ENCODE data around the gene SREBF2.
A peak's percentile ranks its signal among the peaks of the same experiment; 100 is the strongest.

Gene SREBF2

DNA sequence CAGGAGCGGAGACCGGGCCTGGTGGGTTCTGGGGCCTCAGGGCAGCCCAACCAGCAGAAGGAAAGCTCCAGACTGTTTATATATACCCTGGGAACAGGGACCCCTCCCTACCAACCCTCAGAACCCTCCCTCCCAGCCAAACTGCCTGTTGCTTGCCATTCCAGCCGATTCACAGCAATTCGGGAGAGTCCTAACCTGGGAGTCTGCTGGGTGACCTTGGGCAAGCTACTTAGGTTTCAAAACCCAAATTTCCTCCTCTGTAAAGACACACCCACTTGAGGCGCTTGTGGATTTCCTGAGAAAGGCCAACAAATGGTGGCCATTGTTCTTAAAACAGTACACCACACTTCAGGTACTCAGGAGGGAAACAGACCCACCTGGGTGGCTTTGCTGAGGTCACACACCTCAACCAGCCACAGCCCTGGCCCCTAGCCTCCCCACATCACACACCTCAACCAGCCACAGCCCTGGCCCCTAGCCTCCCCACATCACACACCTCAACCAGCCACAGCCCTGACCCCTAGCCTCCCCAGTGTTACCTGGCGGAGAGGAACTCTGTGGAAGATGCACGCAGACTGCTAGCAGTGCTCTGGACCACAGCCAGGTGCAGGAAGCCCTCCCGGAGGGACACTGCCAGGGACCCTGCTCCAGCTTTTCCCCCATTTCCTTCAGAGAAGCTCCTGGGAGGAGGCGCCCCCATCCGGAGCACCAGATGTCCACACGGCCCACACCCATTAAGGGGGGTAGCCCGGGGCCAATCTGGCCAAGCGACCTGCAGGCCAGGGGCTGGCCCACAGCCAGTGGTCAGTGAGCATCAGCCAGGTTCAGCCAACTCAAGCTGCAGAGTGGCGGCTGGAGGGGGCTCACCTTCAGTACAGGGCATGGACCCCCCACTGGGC lies 75.8 kb downstream of the SREBF2 start:
- DNase-seq (ENCODE audit: low spot score), result no peak

DNA sequence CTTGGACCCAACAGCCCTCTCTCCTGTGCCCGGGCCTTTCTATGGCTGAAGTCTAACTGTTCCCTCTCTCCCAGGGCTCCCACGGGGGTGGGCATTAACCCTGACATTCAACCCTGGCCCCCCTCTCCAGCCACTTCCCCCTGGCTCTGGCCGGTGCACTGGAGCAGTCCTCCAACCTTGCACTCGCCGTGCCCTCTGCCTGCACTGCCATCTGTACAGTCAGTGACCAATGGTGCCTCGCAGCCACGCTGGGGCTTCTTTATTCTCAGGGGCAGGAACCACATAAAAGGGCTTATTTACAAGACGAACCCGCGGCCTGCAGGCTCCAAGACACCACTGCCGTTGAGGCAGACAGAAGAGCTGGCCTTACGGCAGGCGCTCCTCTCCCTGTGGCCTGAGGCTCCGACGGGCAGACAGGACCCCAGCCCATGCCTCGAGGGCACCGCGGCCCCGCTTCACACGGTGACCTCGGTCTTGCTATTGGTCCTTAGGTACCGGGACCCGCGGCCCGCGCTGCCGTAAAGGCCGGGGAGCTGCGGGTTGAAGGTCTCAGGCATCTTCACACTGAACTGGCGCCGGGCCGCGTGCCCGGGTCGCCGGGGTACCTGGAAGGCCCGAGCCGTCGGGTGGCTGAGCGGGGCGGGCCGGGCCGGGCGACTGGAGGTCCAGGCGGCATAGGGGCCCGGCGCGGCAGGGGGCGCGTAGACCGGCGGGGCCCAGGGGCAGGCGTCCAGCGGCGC lies 76.6 kb downstream of the SREBF2 start:
- no peak for DNase-seq (ENCODE audit: low spot score)

DNA sequence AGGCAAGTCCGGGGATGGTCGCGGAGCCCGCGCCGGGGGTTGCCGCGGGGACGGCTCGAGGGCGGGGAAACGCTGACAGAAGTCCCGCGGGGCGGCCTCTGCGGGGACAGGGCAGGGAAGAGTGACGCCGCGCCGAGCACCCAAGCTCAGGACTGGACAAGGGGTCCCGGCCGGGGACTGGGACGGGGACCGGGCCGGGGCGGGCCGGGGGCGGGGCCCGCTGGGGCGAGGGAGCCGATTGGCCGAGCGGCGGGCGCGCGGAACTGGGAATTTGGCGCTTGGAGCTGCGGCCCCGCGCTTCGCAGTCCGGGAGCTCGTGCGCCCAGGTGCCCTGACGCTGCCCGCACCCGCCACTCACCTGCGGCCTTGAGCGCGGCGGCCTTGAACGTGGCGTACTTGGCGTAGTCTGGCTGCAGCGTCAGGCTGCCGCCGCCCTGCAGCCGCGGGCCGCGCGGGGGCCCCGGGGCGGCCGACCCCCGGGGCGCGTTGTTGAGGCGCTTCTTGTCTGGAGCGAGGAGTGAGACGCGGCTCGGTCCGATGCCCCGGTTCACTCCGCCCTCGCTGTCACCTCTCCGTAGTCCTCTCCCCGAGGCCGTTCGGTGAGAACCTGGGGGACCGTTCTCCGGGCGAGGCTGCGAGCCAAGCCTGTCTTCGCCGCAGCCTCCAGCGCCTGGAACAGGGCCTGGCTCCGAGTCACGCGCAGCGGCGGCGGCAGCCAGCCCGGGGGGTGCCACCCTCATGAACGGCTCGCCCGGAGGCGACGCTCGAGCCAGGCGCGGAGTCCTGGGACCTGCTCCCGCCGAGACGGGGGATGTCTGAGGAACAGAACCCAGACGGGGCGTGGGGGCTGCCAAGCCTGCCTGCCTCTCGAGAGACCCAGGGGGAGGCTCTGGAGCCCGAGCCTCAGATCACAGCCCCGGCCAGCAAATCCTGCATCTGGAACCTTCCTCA lies 77.4 kb downstream of the SREBF2 start:
- DNase-seq (ENCODE audit: low spot score), result peak; percentile 59

DNA sequence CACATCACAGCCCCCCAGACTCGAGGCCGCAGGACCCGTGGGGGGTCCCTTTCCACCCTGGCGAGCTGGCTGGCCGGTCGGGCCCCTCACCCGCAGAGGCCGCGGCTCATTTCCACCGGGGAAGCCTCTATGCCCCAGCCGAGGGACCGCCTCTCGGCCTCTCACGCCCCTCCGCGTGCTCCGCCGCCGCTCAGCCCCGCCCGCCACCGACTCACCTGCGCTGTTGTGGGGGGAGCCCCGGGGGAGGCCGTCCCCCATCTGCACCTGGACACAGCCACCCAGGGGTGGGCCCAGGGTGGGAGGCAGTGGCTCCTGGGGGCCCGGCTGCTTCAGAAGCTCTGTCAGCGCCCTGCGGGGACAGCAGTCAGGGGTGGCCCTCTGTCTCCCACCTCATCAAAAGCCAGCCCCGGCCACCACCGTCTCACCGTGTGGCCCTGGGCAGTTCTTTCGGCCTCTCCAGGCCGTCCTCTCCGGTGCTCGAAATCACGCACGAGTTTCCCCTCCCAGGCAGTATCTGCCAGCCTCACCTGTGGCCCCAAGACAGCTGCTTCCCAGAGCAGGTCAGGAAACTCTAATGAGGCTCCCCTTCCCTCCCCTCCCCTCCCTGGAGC lies 78.2 kb downstream of the SREBF2 start:
- no peak for DNase-seq (ENCODE audit: low spot score)

DNA sequence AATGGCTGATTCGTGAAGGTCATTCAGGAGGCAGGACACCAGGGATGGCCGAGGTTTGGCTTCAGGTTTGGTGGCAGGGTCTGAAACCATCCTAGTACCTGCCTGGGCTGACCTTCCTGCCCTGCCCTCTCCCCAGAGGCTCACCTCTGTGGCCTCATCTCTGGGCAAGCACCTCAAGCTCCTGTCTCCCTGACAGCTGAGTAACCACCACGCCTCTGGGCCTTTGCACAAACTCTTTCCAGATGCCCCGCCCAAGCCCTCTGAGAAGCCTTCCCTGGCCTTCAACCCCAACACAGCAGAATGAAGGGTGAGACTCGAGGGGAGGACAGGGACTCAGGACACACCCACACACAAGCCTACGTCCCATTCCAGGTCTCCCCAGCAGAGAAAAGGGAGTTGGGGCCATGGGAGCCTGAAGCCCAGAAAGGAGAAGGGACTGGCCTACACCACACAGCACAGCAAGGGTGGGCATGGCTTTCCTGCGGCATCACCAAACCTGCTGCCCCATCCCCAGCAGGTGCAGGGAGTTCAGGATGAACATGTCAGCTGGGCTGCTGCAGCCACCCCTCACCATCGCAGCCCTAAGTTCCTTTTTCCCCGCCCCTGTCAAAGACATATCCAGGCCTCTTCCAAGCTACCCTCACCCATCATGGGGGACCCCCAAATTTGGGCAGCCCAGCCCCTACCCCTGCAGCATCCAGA lies 79.6 kb downstream of the SREBF2 start:
- DNase-seq (ENCODE audit: low spot score), result no peak

DNA sequence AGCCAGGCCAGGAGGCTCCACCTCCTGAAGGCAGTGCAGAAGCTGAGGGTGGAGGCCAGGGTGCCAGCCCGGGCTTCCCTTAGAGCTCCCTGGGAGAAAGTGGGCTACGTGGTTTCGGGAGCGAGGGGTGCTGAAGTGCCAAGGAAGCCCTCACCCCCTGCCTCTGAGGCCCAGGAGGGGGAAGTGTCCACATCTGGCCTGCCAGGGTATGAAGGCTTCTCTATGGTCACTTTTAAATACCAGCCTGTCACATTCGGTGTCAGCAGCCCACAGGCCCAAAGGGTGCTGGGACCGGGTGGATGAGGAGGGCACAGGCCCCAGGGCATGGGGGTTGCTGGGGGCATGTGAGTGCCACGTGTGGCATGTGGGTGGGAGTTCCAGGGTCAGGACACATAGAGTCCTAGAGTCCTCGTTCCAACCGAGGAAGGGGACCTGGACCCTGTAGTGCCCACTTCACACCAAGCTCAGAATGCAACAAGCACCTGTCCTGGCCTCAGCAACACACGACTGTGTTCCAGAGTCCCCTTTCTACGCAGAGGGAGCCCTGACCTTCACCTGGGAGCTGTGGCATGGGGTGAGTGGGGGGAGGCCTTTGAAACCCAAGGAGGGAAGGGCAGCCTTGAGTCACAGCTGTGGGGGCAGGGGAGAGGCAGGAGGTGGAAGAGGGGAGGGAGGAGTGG lies 80.3 kb downstream of the SREBF2 start:
- DNase-seq (ENCODE audit: low spot score), result no peak

DNA sequence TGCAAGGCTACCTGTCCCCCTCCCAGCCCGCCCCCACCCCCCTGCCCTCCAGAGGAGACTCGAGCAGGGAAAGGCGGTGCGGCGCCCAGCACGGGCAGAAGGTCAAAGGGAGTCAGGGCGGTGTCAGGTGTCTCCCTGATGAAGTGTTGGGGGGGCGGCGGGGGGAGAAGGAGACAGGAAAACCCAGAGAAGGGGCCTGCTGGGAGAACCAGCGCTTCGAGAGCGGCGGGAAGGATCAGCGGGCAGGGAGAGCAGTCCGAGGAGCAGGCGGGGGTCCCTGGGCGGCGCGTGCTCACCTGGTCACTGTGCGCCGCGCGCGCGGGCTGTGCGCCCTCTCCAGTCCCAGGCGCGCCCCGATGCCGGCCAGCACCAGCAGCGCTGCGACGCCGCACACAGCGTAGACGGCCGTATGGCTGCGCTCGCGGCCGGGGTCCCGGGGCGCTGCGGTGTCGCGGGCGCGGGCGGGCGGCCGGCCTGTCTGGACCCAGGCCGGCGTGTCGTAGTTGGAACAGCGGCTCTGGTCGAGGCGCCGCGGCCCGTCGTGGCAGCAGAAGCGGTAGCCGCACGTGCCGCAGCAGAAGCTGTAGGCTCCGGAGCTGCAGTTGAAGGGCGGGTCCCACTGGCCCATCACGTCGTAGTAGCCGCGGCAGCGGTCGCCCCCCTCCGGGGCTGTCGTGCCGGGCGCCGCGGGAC lies 81.1 kb downstream of the SREBF2 start:
- no peak for DNase-seq (ENCODE audit: low spot score)

DNA sequence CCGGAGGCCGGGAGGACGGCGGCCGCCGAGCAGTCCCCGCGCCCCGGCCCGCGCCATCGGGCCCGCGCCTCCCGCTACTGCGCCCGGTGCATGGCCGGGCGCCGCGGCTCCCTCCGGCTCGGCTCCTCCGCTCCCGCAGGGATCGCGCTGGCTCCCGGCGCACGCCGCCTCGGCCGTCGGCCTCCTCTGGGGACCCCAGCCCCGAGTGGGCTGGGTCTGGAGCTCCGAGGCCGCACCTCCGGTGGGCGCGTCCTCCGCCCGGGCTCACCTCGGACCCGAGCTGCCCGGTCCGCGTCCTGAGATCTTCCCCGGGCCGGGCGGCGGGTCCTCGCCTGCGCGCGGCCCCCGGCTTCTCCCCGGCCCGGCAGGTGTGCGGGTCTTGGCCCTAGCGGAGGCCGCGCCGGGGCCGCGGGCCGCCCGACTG lies 81.7 kb downstream of the SREBF2 start:
- no peak for DNase-seq (ENCODE audit: low spot score)

DNA sequence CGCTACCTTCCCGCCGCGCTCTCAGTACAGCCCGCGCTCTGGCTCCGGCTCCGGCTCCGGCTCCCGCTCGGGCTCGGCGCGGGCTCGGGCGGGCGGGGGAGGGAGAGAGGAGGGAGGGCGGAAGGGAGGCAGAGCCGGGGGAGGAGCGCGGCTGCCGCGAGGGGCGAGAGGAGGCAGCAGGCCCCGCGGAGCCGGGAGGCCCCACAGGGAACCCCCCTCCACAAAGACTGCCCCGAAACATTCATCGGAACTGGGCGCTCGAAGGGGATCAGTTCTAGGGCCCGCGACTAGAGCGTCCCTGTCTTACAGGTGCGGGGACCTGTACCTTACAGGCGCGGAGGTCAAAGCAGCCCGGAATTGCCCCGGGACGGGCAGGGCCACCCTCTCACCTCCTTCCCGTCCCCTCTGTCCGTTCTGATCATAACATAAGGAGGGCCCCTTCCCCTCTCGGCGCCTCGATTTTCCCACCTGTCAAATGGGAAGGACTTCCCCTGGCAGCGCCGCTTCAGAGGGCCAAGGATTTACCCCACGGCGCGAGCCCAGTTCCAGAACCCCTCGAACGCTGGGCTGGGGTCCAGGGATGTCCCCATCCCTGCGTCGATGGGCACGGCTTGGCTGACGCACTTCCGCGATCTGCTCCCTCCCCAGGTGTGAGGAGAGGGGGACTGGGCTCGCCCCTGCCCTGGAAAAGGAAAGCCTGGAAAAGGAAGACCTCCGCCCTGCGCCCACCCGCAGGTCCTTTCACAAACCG lies 82.3 kb downstream of the SREBF2 start, which contains the start of gene SHISA8:
TSS of gene SHISA8 (minus strand) at position 40 of the 751 bp plus-strand sequence. CDS start 407 bp downstream, outside the sequence.
- no peak for DNase-seq (ENCODE audit: low spot score)

DNA sequence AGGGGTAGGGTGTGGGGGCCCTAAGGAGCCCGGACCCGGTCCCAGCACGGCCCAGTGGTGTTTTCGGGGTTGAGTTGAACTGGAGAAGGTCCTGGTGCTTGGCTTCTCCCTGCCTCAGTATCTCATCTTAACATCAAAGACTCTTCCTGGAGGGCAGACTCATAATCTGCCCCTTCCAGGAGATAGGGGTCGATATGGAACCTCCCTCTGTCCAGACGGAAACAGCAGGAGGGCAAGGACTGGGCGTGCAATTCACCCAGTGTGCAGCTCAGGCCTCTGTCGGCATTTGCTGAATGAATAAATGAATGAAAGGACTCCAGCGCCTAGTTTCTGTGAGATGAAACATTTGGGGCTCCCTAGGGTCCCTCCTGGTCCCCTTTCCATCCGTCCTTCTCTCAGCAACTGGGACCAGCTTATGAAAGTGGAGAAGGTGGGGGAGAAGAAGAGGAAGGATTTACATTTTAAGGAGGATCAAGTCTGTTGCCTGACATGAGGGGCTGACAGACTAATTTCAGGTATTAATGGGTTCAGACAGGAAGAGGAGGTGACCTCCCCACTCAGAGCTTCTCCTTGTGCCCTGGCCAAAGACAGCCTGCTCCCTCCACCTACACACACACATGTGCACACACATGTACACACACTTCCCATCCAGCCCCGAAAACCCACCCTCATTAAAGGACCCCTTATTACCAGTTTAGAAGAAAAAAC lies 83.0 kb downstream of the SREBF2 start:
- DNase-seq (ENCODE audit: low spot score), result no peak

DNA sequence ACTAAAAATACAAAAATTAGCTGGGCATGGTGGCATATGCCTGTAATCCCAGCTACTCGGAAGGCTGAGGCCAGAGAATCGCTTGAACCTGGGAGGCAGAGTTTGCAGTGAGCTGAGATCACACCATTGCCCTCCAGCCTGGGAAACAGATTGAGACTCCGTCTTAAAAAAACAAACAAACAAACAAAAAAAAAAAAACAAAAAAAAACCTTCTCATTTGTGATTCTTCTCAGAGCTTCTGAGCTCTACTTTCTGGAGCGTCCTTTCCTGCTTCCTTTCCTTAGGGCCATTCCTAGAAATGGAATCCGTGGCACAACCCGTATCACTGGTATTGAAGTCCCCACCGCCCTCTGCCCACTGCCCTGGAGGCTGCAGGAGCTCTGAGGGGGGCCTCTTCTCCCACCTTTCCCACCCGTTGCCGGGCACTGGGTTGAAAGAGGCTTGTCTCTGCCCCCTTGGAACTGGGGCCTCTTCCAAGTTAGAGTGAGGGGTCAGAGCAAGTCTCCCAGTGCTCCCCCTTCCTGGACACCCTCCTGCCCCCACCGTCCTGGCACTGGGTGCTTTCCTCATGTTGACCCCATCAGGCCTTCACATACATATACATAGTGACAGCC lies 83.9 kb downstream of the SREBF2 start:
- DNase-seq (ENCODE audit: low spot score), result no peak

DNA sequence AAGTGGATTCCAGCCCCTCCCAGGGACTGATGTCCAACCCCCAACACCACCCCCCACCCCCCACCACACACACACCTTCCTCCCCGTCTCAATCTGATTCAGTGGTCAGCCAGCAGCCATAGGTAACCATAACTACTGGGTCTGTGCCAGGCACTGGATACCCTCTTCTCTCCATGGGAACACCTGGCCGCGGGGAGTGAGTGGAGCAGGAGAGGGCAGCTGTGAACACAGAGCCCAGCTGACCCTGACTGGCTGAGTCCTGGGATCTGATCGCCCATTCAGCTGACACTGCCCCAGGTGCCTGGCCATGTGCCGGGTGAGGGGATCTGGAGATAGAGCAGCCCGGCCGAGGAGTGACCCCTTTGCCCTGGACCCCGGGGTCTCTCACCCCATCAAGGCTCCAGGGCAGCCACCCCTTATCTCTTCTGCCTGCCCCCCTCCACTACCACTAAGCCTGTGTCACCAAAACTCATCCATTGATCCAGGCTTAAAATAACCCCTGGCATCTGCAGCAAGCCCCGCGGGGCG lies 84.5 kb downstream of the SREBF2 start:
- no peak for DNase-seq (ENCODE audit: low spot score)

DNA sequence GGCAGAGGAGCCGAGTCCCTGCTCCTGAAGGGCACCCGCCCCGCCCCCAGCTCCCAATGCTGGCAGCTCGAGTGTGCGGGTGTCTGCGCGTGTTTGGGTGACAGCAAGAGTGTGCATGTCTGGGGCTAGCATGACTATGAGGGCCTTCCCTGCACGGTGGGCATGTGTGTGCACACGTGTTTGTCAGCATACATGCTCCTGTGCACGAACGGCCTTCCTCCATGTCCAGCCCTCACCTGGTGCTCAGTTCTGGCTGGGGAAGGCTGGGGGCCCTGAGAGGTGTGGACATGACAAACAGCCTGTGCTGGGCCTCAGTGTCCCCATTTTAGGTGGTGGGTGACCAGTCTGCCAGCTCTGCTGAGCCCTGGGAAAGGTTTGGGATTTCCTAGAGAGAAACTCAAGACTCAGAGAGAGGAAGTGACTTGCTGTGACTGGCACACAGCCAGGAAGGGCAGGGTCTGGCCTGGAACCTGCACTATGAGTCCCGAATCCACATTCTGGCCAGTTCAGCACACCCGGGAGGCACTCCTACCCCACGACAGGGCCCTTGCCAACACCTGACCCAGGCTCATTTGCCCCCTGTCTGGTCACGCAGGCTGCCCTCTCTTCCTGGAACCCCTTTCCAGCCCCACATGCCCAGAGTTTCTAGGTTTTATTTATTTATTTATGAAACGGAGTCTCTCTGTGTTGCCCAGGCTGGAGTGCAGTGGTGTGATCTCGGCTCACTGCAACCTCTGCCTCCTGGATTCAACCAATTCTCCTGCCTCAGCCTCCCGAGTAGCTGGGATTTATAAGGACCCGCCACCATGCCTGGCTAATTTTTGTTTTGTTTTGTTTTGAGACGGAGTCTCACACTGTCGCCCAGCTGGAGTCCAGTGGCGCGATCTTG lies 85.2 kb downstream of the SREBF2 start:
- DNase-seq (ENCODE audit: low spot score), result no peak

DNA sequence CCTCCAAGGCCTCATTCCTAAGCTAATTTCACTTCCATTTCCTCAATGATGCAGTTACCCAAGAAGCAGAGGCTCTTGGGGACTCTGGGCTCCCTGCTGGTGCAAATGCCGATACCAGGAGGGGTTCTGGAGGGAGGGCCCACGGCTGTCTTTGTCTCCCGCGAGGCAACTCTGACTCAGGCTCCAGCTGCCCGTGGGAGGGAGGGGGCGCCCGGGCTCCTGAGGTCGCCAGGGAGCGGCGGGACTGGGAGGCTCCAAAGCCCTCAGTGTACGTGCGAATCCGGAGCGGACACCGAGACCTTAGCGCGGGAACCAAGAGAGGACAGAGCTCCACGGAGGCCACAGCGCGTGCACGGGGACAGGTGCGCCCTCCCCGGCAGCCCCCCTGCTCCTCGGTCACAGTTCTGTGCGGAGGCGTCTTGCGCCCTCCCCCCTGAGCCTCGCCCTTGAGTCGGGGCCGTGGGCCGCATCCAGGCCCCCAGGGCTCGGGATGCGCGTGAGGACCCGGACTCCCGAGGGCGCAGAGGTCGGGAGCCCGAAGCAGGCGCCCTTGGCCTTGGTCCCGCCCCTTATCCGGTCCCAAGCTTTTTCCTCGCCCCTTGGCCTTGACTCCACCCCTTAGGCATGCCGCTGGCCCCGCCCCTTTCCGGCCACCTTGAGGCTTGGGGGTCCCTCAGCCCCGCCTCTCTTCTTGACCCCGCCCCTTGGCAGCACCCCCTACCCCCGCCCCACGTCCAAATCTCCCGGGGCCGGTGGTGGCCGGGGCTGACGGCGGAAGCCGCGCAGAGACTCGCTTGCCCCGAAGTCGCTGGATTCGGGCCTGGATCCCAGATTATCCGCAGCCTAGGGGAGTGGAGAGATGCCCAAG lies 86.7 kb downstream of the SREBF2 start:
- DNase-seq (ENCODE audit: low spot score), result no peak

DNA sequence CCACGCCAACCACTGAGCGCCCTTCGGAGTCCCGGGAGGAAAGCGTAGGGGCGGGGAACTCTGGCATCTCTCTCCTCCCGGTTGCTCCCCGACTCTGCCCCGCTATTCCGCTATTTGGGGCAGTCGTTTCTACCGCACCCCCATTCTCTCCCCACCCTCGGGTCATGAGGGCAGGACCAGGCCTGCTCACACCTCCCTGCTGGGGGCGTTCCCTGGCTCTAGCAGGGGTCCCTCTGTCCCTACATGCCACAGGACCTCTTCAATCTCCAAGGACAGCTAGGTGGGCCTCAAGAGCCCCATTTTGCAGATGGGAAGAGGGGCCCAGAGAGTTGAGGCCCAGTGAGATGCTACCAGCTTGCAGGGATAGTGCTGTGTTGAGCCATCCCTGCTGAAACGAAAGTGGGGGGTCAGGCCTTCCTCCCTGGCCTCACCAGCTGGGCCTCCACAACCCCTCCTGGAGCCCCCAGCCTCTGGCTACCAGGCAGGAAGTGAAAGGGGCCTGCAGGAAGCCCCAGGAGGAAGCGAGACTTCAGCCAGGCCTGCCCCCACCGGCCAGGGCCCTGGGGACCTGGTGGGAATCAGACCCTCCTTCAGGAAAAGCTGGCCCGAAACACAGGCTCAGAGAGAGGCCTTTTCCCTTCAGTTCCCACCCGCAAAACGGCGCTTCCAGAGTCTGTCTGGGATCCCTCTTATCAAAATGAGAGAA lies 87.5 kb downstream of the SREBF2 start:
- DNase-seq (ENCODE audit: low spot score), result no peak

Data from putamen (tissue), 1 donor.